Measurements from ENCODE around the gene TMEM81.

DNA sequence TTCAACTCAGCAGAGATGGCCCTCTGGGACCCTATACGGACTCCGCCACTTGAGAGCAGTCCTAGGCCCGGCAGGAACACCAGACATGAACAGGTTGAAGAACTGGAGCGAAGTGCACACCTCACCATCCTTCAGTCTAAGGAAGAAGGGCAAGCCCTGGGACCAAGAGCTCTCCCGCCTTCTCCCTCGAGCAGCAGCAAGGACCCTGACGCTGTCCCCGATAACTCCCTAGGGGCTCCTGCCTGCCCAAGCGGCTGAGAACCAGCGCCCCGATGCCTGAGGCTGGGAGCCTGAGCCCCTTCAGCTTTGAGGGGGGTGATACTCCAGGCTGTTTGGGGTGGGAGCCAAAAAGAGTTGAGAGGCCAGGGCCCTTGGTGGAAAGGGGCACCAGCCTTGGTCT is 10.2 kb downstream of the TMEM81 start:
- no peak for TF ChIP-seq POLR2A (IDR thresholded peaks at IDR 0.05; ENCODE audit: low read depth, low read length)
- no peak for TF ChIP-seq POLR2AphosphoS5 (IDR thresholded peaks at IDR 0.05; ENCODE audit: low read depth, low read length)
- TF ChIP-seq TAF1 (IDR thresholded peaks at IDR 0.05; ENCODE audit: low read depth, low read length): no peak
- no peak for TF ChIP-seq SPI1 (IDR thresholded peaks at IDR 0.05; ENCODE audit: low read depth, low read length)

Measured in GM12891 (cell line).